GM21737 (cell line): ENCODE data around the gene HIVEP3.

ENCODE experiments used
- ATAC-seq: cut with Tn5 transposase; IDR thresholded peaks from one replicate; pipeline ENCODE4 v1.9.1; 2021; ENCODE audit warnings: mild to moderate bottlenecking, moderate library complexity; ENCODE audit not compliant: unreplicated experiment

Gene HIVEP3

GRCh38 chr1:41716188-41717130 lies 202.3 kb downstream of the HIVEP3 start:
- ATAC-seq: no peak

DNA sequence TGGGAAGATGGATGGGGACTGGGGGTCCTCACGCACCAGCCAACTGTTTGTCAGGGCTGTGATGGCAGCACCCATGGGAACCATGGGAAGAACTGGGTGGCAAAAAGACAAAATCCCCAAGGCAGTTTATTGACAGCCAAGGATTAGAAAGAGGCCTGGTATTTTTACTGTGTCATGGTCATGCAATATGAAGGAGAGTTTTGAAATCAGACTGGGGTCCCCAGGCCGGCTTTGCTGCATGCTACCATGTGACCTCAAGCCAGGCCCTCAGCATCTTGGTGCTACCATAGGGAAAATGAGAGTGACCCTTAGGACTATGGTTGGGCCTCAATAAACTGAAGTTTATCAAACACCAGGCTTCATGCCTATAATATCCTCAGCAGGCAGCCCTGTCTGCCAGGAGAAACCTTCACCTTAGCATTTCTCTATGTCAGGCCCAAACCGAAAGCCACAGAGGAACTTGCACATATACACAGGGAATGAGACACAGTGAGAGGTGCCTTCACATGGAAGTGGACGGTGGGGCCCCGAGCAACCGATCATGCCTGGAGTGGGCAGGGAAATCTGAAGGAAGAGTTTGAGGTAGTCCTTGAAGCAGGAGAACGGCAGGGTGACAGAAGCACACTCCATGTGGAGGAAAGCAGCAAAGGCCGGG lies 203.2 kb downstream of the HIVEP3 start:
- no peak for ATAC-seq

DNA sequence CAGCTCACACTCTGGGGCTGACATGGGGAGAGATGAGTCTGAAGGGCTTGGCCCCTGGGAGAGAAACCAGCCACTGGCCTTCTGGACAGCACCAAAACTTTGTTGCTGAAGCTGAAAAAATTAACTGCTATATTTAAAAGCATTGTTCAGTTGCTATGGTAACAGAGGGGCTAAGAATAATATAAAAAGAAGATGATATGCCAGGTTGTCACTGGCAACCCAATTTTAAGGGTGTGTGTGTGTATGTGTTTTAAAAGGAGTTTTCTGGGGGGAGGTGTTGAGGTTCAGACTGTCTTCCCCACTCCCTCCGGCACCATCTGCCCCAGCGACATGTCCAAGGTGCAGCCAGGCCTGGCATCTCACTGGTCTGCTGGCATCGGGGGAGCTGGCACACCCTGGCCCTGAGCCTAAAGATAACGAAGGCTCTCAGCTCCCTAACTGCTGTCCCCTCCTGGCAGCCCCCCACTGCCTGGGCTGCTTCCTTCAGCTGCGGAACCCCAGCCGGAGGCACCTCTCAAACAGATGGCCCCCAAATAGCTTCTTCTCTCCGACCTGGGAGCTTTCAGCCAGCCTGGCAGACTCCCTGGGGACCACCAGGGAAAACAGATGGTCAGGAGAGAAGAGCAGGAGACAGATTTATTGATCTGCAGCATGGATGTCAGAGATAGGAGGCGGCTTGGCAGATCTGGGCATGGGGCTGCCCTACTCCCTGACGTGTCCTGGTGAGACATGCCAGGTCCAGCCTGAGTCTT lies 203.9 kb downstream of the HIVEP3 start:
- ATAC-seq: no peak

- ATAC-seq: no peak
Observed at GRCh38 chr1:41713557-41714327, 205.0 kb downstream of the HIVEP3 start.

GRCh38 chr1:41713141-41713540 lies 205.6 kb downstream of the HIVEP3 start:
- ATAC-seq: no peak

DNA sequence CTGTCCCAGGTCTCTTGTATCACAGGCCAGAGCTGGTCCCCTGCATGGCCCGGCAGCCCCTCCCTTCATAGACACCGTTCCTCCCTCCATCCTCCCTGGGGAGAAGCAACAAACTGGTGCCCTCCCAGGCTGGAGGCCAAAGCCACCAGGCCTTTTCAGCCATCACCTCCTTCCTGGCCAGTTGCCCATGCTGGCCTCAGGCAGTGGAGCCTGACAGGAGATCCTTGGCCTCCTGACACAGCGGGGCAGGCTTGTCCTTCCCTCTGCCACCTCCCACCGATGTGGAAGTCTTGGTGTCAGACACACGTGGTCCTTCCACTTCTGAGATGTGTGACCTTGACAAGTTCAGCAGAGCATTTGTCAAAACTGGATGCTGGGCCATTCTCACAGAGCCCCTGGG lies 206.0 kb downstream of the HIVEP3 start:
- ATAC-seq: no peak

DNA sequence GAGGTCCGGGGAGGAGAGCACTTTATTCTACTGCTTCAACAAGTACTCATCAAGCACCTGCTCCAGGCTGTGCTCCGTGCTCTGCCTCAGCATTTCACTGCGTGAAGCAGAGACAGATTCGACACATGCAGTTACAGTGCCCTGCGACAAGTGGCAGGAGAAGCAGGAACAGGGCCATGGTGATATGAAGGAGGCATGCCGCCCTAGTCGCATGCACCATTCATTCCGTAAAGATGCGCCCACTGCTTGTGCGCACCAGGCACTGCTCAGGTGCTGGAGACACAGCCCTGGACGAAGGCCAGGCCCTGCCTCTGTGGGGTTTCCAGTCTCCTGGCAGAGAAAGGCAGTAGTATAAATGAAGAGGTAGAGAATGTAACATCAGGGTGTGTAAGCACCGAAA lies 206.6 kb downstream of the HIVEP3 start:
- no peak for ATAC-seq

GRCh38 chr1:41711581-41711980 lies 207.1 kb downstream of the HIVEP3 start:
- ATAC-seq: no peak

DNA sequence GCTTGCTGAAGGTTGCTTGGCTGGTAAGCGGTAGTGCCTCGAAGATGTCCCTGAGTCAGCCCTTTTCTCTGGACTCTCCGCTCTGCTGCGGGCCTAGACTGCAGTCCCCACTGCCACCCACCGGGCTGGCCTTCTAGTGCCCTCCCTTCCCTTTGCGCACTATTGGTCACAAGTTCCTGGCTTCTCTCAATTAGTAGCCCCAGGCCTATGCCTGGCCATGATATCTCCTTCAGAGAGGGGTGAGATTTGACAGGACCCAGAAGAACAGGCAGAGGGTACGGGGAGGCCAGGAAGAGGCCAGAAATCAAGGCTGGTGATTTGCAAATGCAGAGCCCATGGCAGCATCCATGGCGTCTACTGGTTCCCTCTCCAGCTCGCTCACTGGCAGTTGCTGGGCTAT lies 207.7 kb downstream of the HIVEP3 start:
- ATAC-seq: no peak

- ATAC-seq: no peak
Observed at GRCh38 chr1:41709873-41710272, 208.8 kb downstream of the HIVEP3 start.

- no peak for ATAC-seq
Observed at GRCh38 chr1:41709331-41709730, 209.4 kb downstream of the HIVEP3 start.

GRCh38 chr1:41708332-41708731 lies 210.4 kb downstream of the HIVEP3 start:
- no peak for ATAC-seq

- no peak for ATAC-seq
Observed at GRCh38 chr1:41707793-41708192, 210.9 kb downstream of the HIVEP3 start.

GRCh38 chr1:41705798-41706197 lies 212.9 kb downstream of the HIVEP3 start:
- ATAC-seq: no peak

GRCh38 chr1:41704196-41704595 lies 214.5 kb downstream of the HIVEP3 start:
- ATAC-seq: no peak

DNA sequence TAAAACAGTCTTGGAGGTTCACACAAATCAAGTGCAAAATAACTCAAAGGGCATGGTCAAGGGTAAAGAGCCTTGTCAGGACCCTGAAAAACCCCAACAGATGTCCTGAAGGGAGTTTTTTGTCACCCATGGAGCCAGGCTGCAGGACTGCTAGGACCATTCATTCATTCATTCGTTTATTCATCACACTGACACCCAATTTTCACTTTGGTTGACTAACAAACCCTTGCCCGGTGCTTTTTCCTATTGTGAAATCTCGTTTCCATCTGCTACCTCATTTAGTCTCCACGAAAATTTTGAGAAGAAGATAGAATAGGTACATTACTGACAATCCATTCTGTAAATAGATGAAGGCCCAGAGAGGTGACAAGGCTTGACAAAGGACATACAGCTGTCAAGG lies 216.0 kb downstream of the HIVEP3 start:
- ATAC-seq: no peak

DNA sequence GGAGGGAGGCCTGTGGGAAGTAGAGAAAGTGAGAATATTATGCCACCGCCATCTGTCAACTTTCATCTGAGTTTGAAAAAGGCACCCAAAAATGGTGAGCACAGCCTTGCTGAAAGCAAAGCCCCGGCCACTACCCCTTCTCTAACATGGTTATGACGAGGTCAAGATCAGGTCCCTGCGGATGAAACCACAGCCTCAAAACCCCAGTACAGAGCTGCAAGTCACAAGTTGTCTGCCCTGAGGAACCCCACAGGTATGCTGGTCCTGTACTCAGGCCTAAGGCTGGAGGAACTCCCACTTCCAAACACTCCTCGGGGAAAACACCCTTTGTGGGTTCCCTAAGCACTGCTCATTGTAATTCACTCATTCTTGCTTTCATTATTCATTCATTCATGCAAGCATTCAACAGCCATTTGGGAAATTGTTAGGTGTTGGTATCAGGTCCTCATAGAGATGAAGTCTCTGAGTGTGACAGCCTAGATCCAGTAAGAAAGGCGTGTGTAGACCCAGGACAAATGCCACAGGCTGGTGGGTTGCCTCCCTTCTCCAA lies 217.7 kb downstream of the HIVEP3 start:
- ATAC-seq: no peak

GRCh38 chr1:41700581-41700980 lies 218.1 kb downstream of the HIVEP3 start:
- no peak for ATAC-seq

DNA sequence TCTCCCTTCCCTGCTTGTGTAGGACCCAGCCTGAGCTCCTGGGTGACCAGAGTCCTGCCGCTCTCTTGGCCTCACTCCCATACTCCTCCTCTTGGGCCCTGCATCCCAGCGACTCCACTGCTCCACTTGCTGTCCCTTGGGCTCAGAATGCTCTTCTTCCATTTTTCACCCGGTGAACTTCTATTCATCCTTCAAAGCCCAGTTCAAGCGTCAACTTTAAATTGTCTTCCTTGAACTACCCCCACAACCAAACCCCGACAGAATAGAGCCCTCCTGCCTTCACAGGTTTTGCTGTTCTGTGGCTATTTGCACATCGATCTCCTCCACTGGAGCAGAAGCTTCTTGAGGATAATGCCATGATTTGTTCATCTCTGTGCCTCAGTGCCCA lies 218.9 kb downstream of the HIVEP3 start:
- no peak for ATAC-seq
